GM10266 (cell line): ENCODE results near the gene CEL.

Source experiments
- DNase-seq: peaks from one replicate; pipeline ENCODE4 v3.0.0; 2012; ENCODE audit errors: extremely low spot score
- TF ChIP-seq, protein P1 (sequence below): IDR thresholded peaks from 2 replicates; pipeline ENCODE4 v1.5.1; 2012; ENCODE audit warnings: mild to moderate bottlenecking, low read depth; ENCODE audit not compliant: control insufficient read depth, insufficient read depth; ENCODE audit errors: missing control alignments

Gene CEL

DNA sequence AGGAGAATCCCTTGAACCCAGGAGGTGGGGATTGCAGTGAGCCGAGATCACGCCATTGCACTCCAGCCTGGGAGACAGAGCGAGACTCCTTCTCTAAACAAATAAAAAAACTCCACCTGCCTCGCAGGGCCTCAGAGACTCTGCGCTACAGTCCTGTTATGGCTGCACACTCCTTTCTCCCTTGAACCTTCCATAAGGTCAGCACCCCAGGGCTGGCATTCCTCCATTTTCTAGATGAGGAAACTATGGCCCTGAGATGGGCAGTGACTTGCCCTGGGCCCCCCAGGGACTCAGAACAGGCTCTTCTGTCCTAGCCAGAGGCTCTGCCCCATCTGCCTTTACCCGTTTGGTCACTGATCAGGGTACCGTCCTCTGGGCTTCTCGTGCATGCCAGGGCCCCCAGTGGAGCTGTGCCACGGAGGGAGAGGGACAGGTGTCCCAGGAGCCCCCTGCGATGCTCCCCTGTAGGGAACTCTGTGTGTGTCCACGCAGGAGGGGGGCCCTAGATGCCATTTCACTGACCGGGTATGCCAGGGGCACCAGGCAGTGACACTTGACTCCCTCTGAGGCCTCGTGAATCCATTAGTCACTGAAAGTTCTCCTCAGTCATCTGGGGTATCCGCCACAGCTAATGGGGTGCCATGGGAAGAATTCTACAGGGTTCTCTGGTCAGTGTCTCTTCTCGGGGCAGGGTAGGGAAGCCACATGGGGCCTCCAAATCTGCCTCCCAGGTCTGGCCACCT, 43.1 kb downstream of the CEL start:
- TF ChIP-seq, protein P1, sequence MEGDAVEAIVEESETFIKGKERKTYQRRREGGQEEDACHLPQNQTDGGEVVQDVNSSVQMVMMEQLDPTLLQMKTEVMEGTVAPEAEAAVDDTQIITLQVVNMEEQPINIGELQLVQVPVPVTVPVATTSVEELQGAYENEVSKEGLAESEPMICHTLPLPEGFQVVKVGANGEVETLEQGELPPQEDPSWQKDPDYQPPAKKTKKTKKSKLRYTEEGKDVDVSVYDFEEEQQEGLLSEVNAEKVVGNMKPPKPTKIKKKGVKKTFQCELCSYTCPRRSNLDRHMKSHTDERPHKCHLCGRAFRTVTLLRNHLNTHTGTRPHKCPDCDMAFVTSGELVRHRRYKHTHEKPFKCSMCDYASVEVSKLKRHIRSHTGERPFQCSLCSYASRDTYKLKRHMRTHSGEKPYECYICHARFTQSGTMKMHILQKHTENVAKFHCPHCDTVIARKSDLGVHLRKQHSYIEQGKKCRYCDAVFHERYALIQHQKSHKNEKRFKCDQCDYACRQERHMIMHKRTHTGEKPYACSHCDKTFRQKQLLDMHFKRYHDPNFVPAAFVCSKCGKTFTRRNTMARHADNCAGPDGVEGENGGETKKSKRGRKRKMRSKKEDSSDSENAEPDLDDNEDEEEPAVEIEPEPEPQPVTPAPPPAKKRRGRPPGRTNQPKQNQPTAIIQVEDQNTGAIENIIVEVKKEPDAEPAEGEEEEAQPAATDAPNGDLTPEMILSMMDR, result no peak
- no peak for DNase-seq

DNA sequence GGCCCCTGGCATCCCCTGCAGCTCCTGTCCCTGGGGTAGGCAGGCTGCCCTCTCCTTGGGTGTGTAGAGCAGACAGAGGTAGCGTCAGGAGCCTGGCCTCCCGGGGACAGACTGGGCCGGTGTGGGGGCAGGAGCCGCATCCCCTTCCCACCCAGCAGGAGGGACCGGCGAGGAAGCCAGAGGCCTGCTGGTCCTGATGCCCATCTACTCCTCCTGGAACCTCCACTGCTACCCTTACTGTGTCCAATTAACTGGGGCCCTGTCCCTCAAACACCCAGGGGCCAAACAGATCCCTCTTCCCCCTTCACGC, 43.6 kb downstream of the CEL start:
- TF ChIP-seq, protein P1, result no peak
- no peak for DNase-seq

DNA sequence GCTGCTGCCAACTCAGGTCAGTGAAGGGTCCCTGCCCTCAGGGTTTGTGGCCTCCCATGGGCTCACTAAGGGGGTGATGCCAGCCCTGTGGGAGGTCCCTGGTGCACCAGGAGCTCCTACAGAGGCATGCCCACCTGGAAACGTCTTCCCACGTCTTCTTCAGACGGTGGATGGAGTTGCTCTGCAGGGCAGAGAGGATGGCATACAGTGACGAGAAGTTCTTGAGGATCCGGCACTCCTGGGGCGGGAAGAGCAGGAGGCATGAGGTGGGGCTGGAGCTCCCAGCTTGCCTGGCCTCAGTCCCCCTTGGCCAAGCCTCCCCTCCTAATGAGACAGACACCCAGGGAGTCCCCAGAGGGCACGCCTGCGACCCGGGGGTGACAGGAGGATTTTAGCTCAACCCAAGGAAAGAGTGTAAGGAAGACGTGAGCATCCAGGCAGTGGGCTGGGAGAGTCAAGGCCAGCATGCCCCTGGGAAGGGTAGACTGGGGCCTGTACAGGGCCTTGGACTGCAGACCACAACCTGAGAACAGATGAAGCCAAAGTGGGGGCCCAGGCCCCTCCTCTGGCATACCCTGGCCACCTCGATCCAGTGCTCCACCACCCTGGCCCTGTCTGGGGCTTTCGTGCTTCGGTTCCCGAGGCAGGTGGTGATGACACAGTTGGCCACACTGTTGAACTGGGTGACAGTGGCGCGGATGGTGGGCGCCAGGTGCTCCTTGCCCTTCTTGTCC, 44.9 kb downstream of the CEL start:
- TF ChIP-seq, protein P1, result no peak
- no peak for DNase-seq

DNA sequence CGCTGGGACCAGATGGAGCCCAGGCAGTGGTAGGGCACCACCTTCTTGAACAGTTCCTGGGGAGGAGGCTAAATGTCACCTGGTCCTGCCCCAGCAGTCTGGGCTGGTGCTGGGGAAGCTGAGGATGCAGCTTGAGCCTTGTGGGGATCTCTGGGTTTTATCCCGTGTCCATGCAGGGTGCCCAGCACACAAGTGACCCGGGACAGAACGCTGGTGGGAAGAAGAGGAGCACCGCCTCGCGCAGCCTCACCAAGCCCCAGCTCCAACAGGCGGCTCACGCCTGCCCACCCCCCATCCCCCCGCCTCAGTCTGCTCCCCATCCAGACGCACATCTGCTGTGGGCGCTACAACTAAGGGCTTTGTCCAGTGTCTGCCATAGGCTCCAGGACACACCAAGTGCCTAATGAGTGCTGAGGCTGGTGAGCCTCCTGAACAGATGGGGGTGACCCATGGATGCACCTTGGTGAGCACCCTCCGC, 45.5 kb downstream of the CEL start:
- TF ChIP-seq, protein P1, result no peak
- DNase-seq, result no peak

DNA sequence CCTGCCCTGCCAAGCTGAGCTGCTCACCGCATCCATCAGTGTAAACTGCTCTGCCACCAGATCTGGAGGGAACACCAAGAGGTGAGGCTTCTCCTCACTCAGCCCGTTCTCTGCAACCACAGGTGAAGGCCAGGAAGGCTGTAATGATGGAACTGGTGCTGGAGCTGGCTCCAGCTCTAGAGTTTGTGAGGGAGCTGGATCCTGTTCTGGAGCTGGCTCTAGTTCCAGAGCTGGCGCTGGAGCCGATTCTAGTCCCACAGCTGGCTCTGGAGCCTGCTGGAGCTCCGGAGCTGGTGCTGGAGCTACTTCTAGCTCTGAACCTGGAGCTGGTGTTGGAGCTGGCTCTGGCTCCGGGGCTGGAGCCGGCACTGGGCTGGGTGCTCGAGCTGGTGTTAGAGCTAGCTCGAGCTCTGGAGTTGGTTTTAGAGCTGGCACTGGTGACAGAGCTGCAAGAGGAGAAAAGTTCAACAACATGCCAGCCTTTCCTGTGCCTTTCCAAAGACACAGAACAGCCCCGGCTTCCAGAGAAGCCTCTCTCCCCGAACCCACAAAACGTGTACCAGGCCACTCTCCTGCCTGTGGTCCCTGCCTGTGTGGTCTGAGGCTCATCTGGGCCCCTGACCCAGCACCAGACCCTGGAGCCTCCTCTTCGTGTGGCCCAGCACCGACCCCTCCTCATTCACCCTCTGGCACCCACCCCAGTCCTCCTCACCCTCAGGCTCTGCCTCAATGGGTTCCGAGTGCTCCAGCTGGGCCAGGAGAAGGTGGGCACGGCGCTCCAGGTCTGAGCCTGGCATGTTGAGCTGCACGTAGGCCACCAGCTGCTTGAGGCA, 46.4 kb downstream of the CEL start:
- DNase-seq, result no peak
- TF ChIP-seq, protein P1, result no peak

DNA sequence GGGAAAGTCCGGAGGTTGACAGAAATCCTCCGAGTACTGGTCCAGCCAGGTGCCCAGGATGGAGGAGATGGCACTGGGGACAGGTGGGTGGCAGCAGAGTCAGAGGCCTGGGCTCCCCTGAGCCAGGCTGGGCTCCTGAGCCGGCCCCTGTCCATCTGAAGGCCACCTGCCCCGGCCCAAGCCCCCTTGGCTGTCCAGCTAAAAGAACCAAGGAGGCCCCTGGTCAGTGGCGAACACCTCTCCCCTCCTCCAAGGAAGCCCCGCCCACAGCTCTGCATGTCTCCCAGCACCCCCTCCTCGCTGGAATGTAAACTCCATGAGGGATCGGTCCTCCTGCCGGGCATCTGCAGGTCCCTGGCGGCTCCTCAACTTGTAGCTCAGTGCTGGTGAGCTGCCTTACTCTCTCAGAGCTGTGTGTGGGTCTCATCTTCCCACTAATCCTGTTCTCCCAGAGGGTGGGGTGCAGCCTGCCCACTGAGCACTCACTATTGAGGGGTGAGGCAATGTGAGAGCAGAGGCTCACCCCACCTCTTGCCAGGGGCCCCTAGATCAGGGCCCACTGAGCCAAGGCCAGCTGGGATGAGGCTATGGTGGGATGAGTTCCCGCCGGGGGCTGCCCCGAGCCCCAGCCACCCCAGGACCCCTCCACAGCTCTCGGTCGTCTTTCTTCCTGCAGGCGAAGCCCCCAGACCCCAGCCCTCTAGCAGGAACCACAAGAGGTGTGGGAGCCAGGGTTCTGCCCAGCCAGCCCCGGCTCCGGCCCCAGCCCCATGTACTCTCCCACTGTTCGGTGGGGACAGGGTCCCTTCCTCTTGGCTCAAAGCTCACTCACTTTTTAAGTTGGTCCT, 47.2 kb downstream of the CEL start:
- no peak for DNase-seq
- TF ChIP-seq, protein P1, result no peak
